H1 (cell line): Measurements from ENCODE around the gene DAW1. TPM values are rescaled to one million over a fixed set of nuclear protein-coding genes. Genes with fewer than 3 reads are reported as not detected.

Experiments used
- GABPA ChIP-seq: IDR thresholded peaks from 2 replicates; pipeline ENCODE4 v1.6.1; 2011; ENCODE audit warnings: mild to moderate bottlenecking, low read length, moderate library complexity, borderline replicate concordance; ENCODE audit not compliant: insufficient read depth
- KDM1A ChIP-seq: fragments of 200-600, 300-600 bp; sonication (generic); IDR thresholded peaks from 2 replicates; pipeline ENCODE4 v1.7.1; 2016; ENCODE audit warnings: mild to moderate bottlenecking, low read length, borderline replicate concordance
- PHF8 ChIP-seq: fragments of 200-600 bp; sonication (generic); conservative IDR thresholded peaks from 2 replicates; pipeline ENCODE4 v1.7.1; 2012; ENCODE audit warnings: low read depth, mild to moderate bottlenecking, inconsistent platforms, low read length, moderate library complexity
- POLR2AphosphoS5 ChIP-seq: IDR thresholded peaks from 2 replicates; pipeline ENCODE4 v1.6.1; 2011; ENCODE audit warnings: low read depth, low read length
- SRF ChIP-seq: IDR thresholded peaks from 2 replicates; pipeline ENCODE4 v1.6.1; 2011; ENCODE audit warnings: mild to moderate bottlenecking, low read depth, low read length, moderate library complexity
- polyA plus RNA-seq, 7 experiments: library from polyadenylated mRNA; depleted of rRNA in 3 of 7; stranded (reverse) in 5 of 7; unstranded in 2 of 7; fragments of >200 nt in 5 of 7; fragments of 200-250 nt in 2 of 7; gene quantifications; 1 replicate in 5 of 7; 2 replicates in 1 of 7; 4 replicates in 1 of 7; pipeline versions ENCODE4 v1.2.1 to v1.2.3, GENCODE V29; 2011 to 2013; ENCODE audit warnings: missing spikeins in 2 of 7, mixed read lengths in 2 of 7
- total RNA-seq: library from RNA; stranded (reverse); fragmentation: NEBNext Ultra II Directional; extraction: Animal tissue kit (Norgen Biotek cat#: 25700); gene quantifications from 2 replicates; pipeline ENCODE4 v1.2.1, GENCODE V29; 2021
- TF ChIP-seq, protein P1 (sequence below): IDR thresholded peaks from 2 replicates; pipeline ENCODE4 v1.6.1; 2011; ENCODE audit warnings: low read length, improper control_type of control experiment
- TF ChIP-seq, protein P2 (sequence below): fragments of 300-600 bp; sonication (generic); IDR thresholded peaks from 2 replicates; pipeline ENCODE4 v1.7.1; 2012; ENCODE audit warnings: low read length, moderate library complexity, mild to moderate bottlenecking, inconsistent platforms; ENCODE audit not compliant: insufficient replicate concordance

Gene DAW1
- total and polyA plus RNA-seq, 2 of the 8 experiments (the other 6 are each of a cell fraction or from before 2014, with no cell fraction given): 0.44 to 1.4 TPM

GRCh38 chr2:227932001-227932400 lies 60.6 kb downstream of the DAW1 start (continued):
- TF ChIP-seq PHF8 (no peak), POLR2AphosphoS5 (no peak), GABPA (no peak), SRF (no peak), KDM1A (no peak)
- TF ChIP-seq, protein P1, sequence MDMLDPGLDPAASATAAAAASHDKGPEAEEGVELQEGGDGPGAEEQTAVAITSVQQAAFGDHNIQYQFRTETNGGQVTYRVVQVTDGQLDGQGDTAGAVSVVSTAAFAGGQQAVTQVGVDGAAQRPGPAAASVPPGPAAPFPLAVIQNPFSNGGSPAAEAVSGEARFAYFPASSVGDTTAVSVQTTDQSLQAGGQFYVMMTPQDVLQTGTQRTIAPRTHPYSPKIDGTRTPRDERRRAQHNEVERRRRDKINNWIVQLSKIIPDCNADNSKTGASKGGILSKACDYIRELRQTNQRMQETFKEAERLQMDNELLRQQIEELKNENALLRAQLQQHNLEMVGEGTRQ: no peak
- TF ChIP-seq, protein P2, sequence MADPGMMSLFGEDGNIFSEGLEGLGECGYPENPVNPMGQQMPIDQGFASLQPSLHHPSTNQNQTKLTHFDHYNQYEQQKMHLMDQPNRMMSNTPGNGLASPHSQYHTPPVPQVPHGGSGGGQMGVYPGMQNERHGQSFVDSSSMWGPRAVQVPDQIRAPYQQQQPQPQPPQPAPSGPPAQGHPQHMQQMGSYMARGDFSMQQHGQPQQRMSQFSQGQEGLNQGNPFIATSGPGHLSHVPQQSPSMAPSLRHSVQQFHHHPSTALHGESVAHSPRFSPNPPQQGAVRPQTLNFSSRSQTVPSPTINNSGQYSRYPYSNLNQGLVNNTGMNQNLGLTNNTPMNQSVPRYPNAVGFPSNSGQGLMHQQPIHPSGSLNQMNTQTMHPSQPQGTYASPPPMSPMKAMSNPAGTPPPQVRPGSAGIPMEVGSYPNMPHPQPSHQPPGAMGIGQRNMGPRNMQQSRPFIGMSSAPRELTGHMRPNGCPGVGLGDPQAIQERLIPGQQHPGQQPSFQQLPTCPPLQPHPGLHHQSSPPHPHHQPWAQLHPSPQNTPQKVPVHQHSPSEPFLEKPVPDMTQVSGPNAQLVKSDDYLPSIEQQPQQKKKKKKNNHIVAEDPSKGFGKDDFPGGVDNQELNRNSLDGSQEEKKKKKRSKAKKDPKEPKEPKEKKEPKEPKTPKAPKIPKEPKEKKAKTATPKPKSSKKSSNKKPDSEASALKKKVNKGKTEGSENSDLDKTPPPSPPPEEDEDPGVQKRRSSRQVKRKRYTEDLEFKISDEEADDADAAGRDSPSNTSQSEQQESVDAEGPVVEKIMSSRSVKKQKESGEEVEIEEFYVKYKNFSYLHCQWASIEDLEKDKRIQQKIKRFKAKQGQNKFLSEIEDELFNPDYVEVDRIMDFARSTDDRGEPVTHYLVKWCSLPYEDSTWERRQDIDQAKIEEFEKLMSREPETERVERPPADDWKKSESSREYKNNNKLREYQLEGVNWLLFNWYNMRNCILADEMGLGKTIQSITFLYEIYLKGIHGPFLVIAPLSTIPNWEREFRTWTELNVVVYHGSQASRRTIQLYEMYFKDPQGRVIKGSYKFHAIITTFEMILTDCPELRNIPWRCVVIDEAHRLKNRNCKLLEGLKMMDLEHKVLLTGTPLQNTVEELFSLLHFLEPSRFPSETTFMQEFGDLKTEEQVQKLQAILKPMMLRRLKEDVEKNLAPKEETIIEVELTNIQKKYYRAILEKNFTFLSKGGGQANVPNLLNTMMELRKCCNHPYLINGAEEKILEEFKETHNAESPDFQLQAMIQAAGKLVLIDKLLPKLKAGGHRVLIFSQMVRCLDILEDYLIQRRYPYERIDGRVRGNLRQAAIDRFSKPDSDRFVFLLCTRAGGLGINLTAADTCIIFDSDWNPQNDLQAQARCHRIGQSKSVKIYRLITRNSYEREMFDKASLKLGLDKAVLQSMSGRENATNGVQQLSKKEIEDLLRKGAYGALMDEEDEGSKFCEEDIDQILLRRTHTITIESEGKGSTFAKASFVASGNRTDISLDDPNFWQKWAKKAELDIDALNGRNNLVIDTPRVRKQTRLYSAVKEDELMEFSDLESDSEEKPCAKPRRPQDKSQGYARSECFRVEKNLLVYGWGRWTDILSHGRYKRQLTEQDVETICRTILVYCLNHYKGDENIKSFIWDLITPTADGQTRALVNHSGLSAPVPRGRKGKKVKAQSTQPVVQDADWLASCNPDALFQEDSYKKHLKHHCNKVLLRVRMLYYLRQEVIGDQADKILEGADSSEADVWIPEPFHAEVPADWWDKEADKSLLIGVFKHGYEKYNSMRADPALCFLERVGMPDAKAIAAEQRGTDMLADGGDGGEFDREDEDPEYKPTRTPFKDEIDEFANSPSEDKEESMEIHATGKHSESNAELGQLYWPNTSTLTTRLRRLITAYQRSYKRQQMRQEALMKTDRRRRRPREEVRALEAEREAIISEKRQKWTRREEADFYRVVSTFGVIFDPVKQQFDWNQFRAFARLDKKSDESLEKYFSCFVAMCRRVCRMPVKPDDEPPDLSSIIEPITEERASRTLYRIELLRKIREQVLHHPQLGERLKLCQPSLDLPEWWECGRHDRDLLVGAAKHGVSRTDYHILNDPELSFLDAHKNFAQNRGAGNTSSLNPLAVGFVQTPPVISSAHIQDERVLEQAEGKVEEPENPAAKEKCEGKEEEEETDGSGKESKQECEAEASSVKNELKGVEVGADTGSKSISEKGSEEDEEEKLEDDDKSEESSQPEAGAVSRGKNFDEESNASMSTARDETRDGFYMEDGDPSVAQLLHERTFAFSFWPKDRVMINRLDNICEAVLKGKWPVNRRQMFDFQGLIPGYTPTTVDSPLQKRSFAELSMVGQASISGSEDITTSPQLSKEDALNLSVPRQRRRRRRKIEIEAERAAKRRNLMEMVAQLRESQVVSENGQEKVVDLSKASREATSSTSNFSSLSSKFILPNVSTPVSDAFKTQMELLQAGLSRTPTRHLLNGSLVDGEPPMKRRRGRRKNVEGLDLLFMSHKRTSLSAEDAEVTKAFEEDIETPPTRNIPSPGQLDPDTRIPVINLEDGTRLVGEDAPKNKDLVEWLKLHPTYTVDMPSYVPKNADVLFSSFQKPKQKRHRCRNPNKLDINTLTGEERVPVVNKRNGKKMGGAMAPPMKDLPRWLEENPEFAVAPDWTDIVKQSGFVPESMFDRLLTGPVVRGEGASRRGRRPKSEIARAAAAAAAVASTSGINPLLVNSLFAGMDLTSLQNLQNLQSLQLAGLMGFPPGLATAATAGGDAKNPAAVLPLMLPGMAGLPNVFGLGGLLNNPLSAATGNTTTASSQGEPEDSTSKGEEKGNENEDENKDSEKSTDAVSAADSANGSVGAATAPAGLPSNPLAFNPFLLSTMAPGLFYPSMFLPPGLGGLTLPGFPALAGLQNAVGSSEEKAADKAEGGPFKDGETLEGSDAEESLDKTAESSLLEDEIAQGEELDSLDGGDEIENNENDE: no peak
